GM21423 (cell line): Measurements from ENCODE around the gene RESF1.

Source experiments
- ATAC-seq: cut with Tn5 transposase; IDR thresholded peaks from one replicate; pipeline ENCODE4 v1.9.1; 2021; ENCODE audit warnings: mild to moderate bottlenecking, moderate library complexity; ENCODE audit not compliant: unreplicated experiment

Gene RESF1

GRCh38 chr12:31958569-31959160 is 550 bp upstream of the RESF1 start:
- no peak for ATAC-seq

DNA sequence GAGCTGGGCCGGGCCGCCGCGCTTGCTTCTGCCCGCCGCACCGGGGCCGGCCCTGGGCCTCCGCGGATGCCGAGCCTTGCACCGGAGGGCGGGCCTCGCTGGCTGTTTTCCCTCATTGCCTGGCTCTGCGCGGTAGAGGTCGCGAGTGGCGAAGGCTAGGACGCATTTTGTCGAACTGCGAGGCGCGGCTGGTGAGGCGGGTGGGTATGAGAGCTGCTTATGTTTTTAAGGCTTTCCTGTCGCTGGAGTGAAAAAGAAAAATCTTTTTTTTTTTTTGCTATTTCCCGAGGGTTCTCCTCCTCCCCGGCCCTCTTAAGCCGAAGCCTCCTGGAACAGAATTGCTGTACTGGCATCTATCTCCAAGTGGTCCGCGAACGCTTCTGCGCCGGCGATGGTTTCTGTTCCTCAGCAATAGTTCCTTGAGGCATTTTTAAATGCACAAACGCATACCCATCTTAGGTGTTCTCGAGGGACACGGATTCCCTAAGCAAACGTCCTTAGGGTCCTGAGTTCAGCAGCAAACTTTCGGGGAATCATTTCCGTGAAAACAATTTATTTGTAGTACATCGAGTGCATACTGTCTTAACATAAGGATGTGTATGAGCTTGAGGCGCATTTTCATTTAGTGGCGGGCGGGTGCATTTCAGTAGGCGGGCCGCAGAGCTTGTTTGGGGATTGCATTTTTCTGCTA is 631 bp downstream of the RESF1 start:
- peak; percentile 41 for ATAC-seq

DNA sequence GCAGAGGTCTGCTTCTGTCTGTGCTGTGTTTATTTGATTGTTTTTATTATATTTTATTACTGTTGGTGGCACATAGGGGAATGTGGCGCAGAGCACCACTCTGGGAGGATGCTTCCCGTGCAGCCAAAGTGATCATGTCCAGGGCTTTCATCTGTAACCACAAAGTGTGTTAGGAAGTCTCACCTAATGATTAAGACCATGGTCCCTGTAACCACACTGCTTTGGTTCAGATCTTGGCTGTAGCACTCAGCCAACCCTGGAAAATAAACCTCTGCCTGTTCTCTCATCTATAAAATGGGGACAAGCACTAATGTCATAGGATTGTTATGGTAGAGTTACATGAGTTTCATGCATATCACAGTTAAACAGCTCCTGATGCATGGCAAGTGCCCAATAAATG is 1.9 kb downstream of the RESF1 start:
- ATAC-seq: no peak

- no peak for ATAC-seq
Observed at GRCh38 chr12:31962076-31962475, 2.9 kb downstream of the RESF1 start.

- ATAC-seq: no peak
Observed at GRCh38 chr12:31964280-31964679, 5.1 kb downstream of the RESF1 start.

- ATAC-seq: no peak
Observed at GRCh38 chr12:31965090-31965489, 5.9 kb downstream of the RESF1 start.

DNA sequence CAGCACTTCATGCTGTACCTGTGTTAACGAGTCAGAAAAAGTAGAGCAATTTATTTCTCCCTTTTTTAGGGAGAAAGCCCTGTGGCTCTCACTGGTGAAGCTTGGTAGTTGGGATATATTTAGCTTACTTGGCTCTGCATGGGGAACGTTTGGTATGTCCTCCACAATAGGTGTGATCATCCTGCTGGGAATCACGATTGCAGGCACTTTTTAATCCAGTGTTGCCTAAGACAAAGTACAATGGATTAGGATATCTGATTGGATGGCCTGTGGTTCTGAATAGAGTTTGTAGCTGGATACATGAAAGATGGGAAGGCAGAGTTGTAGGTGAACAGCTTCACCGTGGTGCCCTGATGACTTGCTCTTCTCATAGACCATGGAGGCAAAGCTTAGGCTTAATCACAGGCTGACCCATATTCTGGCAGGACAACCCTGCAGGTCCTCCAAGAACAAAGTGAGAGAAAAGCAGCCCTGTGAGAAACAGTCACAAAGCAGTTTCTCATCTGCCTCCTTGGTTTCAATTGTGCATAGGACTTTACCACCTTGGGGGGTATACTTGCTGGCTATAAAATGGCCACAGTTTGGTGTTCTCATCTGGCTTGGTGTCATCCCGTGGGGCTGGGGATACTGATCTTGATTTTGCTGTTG is 7.5 kb downstream of the RESF1 start:
- ATAC-seq: no peak

DNA sequence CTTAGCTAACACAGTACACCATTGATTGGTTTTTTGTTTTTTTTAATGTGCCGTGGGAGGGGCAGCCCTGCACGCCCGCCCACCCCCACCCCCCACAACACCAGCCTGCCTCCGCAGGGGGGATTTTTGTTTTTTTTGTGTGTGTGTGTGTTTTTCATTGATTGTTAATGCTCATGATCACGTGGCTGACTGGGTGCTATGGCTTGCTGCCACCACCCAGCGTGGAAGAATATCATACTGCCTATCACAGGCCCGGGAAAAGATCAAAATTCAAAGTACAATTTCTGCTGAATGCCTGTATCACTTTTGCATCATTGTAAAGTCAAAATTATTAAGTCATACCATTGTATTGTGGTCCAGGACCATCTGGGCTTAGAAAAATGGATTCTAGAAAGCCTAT is 8.3 kb downstream of the RESF1 start:
- no peak for ATAC-seq

DNA sequence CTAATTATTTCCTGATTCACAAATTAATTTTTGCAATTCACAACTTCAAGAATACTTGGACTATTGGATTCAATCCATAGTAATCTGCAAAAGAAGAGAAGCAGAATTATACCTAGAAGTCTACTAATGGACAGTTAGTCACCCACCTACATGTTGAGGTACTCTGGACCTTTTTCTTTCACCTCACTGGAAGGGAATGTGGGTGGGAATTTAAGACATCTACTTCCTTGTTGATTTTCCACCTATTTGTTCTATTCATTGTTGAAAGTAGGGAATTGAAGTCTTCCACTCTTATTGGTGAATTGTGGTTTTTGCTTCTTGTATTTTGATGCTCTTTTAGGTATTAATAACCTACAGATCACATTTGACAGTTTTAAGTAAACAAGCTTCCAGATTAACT is 11.0 kb downstream of the RESF1 start:
- no peak for ATAC-seq

DNA sequence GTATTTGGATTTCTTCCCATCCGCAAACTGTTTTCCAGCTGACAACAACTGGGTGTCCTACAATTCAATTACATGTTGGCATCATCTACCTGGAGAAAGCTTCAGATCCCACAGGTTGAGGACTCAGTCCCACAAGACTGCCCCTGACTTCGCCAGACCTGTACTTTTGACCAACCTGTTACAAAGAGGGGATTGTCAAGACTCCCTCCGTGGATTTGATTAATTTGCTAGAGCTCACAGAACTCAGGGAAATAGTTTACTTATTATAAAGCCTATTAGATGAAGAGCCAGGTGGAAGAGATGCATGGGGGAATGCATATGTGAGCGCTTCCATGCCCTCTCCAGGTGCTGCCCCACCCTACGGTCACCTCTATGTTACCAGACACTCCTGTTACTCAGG is 14.6 kb downstream of the RESF1 start:
- no peak for ATAC-seq

- ATAC-seq: no peak
Observed at GRCh38 chr12:31974673-31975072, 15.5 kb downstream of the RESF1 start.

GRCh38 chr12:31984806-31985591 is 25.8 kb downstream of the RESF1 start:
- ATAC-seq: no peak

GRCh38 chr12:31985832-31986231 is 26.6 kb downstream of the RESF1 start:
- ATAC-seq: no peak

- no peak for ATAC-seq
Observed at GRCh38 chr12:31989571-31990362, 30.6 kb downstream of the RESF1 start.

DNA sequence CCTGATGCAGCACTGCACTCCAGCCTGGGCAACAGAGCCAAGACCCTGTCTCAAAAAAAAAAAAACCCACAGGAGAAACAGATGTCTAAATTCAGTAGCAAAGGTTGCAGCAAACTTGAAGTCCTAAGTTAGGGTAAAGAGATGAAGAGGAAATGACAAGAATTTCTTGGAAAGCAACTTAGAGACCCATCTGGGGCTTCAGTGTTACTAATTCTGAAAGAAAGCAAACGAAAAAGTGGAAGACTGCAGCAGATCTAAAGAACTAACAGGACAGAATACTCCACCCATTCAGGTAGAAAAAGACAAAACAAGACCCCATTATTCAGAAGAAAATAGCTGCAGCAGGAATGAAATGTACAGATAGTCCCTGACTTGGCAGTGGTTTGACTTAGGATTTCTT is 31.9 kb downstream of the RESF1 start:
- ATAC-seq: no peak

GRCh38 chr12:31991815-31992214 is 32.6 kb downstream of the RESF1 start:
- ATAC-seq: peak; percentile 59

- no peak for ATAC-seq
Observed at GRCh38 chr12:31999692-32000091, 40.5 kb downstream of the RESF1 start.

- ATAC-seq: no peak
Observed at GRCh38 chr12:32000373-32001005, 41.3 kb downstream of the RESF1 start.

DNA sequence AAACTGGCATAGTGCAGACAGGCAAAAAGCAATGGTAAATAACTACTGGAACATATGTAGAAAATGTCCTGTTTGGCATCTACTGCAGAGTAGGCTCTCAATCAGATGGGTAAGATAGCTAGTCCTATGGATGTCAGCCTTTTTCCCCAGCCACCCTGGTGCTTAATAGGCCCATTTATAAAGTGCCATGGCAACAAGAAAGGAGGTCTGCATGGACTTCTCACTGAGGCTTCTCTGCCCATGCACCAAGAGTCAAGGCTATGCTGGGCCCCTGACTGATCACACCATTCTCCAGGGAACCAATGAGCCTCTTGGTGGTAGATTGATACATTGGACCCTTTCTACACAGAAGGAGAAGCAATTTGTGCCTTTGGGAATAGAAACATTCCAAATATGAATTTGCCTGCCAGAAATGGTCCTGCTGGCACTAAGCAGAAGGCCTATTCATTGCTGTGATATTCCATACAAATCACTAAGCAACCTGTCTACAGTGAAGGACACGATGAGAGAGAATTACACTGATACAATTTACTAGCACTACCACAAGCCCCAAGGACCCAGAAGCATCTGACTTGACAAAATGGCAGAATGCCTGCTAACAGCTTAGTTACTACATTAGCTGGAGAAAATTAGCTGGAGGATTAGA is 43.8 kb downstream of the RESF1 start:
- no peak for ATAC-seq

DNA sequence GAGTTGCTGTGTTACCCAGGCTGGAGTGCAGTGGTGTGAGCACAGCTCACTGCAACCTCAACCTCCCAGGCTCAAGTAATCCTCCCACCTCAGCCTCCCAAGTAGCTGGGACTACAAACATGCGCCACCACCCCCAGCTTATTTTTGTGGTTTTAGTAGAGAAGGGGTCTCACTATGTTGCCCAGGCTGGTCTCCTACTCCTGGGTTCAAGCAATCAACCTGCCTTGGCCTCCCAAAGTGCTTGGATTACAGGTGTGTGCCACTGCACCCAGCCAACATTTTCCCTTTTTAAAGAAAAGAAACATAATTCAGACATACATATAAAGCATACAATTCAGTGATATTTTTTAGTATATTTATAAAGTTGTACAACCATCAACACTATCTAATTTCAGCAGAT is 44.4 kb downstream of the RESF1 start:
- ATAC-seq: no peak
